Astrocyte of the cerebellum (primary cell): ENCODE data around the gene DGKI.

Experiments used
- DNase-seq: peaks from one replicate; pipeline ENCODE4 v3.0.0-alpha.2; 2011; ENCODE audit warnings: low read depth
- H3K4me3 ChIP-seq: 2 replicates; pipeline ENCODE4 v1.5.1; 2011; ENCODE audit warnings: mild to moderate bottlenecking, low read depth, low read length, moderate library complexity
- CTCF ChIP-seq: IDR thresholded peaks from 2 replicates; pipeline ENCODE4 v1.5.1; 2012; ENCODE audit warnings: low read length, low read depth, moderate library complexity, mild to moderate bottlenecking; ENCODE audit errors: missing control alignments
- in situ Hi-C: cut with HindIII; loops from 2 replicates; pipeline ENCODE4 v1.10.0; 2017; ENCODE audit warnings: low sequenced_read_pairs

The DGKI gene

DNA sequence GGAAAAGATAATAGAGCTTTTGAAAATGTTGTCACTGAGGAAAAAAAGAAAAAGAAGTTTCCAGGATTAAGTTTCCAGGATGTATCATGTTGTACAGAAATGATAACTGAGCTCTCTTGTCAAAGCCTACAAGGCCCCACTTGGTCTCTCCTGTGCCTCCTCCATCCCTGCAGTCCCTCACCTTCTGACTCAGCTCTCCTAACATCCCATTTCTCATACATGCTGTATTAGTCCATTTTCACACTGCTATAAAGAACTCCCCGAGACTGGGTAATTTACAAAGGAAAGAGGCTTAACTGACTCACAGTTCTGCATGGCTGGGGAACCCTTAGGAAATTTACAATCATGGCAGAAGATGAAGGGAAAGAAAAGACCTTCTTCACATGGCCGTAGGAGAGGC, 3.8 kb upstream of the DGKI start:
- no peak for DNase-seq
- in situ Hi-C loops = no loop called here
- TF ChIP-seq CTCF = no peak
- H3K4me3 ChIP-seq = no peak overlapping the region

- in situ Hi-C loops = no loop called here
- no peak for TF ChIP-seq CTCF
- DNase-seq = no peak
- no peak overlapping the region for H3K4me3 ChIP-seq
Measured at GRCh38 chr7:137848095-137848494, 1.3 kb upstream of the DGKI start.

DNA sequence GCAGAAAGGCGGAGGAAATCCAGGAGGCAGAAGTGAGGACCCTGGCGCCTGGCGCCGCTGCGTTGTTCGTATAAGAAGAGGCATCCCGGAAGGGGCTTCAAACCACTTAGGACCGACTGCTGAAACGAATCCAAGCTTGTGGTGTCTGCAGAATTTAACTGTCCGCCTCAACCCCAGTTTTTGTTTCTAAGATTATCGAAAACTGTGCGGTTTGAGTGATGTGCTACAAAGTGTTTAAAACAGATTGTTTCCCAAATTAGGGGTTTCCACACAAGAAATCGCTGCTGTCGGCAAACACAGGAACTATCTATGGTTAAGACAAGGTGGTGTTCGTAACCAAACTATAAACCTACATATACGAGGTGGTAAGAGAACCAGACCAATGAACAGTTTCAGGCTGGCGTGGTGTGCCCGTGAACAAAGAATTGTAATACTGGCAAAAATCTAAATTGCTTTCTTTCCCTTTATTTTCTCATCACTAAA, 835 bp upstream of the DGKI start:
- H3K4me3 ChIP-seq = peak overlapping the region; percentile 48
- TF ChIP-seq CTCF = no peak
- no peak for DNase-seq
- in situ Hi-C loops = no loop called here

GRCh38 chr7:137846549-137846826, 286 bp downstream of the DGKI start:
- in situ Hi-C loops = no loop called here
- peak overlapping the region; percentile 48 for H3K4me3 ChIP-seq
- no peak for TF ChIP-seq CTCF
- no peak for DNase-seq

GRCh38 chr7:137844677-137845425, 1.9 kb downstream of the DGKI start:
- no peak for DNase-seq
- in situ Hi-C loops = no loop called here
- no peak overlapping the region for H3K4me3 ChIP-seq
- TF ChIP-seq CTCF = no peak

DNA sequence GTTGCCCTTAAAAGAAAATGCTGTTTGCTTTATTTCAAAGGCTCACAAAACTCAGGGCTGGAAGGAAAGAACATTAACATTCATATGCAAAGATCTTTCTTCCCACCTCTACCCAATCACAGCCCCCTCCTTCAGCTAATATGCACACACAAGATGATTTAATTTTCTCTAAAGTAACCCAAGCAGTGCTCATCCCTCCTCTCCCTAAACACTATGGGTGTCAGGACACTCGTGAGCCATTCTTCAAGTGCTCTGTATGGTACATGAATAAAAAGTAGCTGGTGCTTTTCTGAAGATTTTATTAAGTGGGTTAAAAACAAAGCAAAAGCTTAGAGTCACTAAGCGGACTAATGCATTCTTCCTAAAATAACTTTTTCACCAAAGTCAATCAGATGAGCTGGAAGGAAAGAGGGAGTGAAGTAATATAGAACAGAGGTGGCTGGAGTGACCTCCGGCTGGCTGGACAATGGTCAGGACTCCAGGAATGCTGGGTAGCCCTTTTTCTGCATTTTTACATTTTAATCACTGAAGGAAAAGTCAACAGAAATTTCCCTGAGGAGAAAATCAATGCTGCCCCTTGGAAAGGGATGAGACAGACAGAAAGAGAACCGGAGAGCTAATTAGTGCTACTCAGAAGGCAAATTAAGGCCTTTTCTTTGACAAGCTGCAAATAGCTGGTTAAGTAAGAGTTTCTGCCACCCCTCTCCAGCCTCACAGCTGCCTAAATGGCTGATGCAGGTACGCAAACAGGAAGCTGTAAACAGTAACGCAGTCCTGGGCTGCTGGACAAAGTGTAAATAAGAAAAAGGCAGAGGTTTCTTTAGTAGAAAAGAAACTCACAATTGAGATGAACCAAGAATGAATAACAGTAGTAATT, 6.6 kb downstream of the DGKI start:
- DNase-seq = no peak
- H3K4me3 ChIP-seq = no peak overlapping the region
- in situ Hi-C loops = no loop called here
- TF ChIP-seq CTCF = no peak
